PC-3 (cell line): ENCODE measurements around the gene CD48. TPM values are rescaled to one million over a fixed set of nuclear protein-coding genes. Genes with fewer than 3 reads are reported as not detected.

Experiments used
- ATAC-seq: fragments of 200-7000 bp; cut with Tn5 transposase; 2 replicates; pipeline ENCODE4 v1.9.1; 2020; ENCODE audit warnings: mild to moderate bottlenecking, moderate library complexity
- BruUV-seq: library from RNA; stranded (reverse); fragments of 400-500 nt; replicated peaks from 2 replicates; lab custom pipeline; 2021; lab: Mats Ljungman, UMichigan
- CTCF ChIA-PET: fragments of 300-600 bp; sonication (Branson Sonifier 250); formaldehyde crosslinking; loops from one replicate; lab custom pipeline; 2022; ENCODE audit warnings: antibody characterized with exemption; lab: Charles Lee
- POLR2A ChIA-PET: fragments of 300-600 bp; sonication (Branson Sonifier 250); formaldehyde crosslinking; loops from one replicate; lab custom pipeline; 2022; ENCODE audit warnings: antibody characterized with exemption; ENCODE audit not compliant: unreplicated experiment; lab: Charles Lee
- DNase-seq: peaks from one replicate; pipeline ENCODE4 v3.0.0-alpha.2; 2015
- H2AFZ ChIP-seq: fragments of 300-600 bp; sonication (generic); 2 replicates; pipeline ENCODE4 v1.6.0; 2016; ENCODE audit warnings: antibody characterized with exemption, low read length
- H3F3A ChIP-seq: fragments of 300-600 bp; sonication (generic); one replicate; pipeline ENCODE4 v1.6.0; 2017; ENCODE audit warnings: antibody characterized with exemption, low read length, control low read depth, mild to moderate bottlenecking; ENCODE audit not compliant: unreplicated experiment
- H3K27ac ChIP-seq: fragments of 300-600 bp; sonication (generic); 2 replicates; pipeline ENCODE4 v1.5.1; 2016; ENCODE audit warnings: mild to moderate bottlenecking, low read length
- H3K27me3 ChIP-seq: fragments of 300-600 bp; sonication (generic); 2 replicates; pipeline ENCODE4 v1.6.1; 2016; ENCODE audit warnings: low read length, mixed read lengths
- H3K36me3 ChIP-seq: fragments of 300-600 bp; sonication (generic); 2 replicates; pipeline ENCODE4 v1.6.1; 2016; ENCODE audit warnings: low read depth, mixed run types, low read length, mixed read lengths
- H3K4me1 ChIP-seq: fragments of 300-600 bp; sonication (generic); 2 replicates; pipeline ENCODE4 v1.5.1; 2016; ENCODE audit warnings: low read length; ENCODE audit not compliant: insufficient read depth
- H3K4me2 ChIP-seq: fragments of 300-600 bp; sonication (generic); 2 replicates; pipeline ENCODE4 v1.6.0; 2016; ENCODE audit warnings: low read length
- H3K4me3 ChIP-seq: fragments of 300-600 bp; sonication (generic); 2 replicates; pipeline ENCODE4 v1.5.1; 2016; ENCODE audit warnings: mild to moderate bottlenecking, low read length, mixed read lengths
- H3K79me2 ChIP-seq: fragments of 300-600 bp; sonication (generic); 2 replicates; pipeline ENCODE4 v1.6.1; 2017; ENCODE audit warnings: low read length, mixed read lengths
- H3K9ac ChIP-seq: fragments of 300-600 bp; sonication (generic); 2 replicates; pipeline ENCODE4 v1.6.0; 2016; ENCODE audit warnings: mild to moderate bottlenecking, low read length
- H3K9me2 ChIP-seq: fragments of 300-600 bp; sonication (generic); replicated peaks from 2 replicates; pipeline ENCODE4 v1.6.1; 2016; ENCODE audit warnings: mixed run types, low read length, mixed read lengths
- H3K9me3 ChIP-seq: fragments of 300-600 bp; sonication (generic); 2 replicates; pipeline ENCODE4 v1.6.1; 2016; ENCODE audit warnings: low read length, mixed read lengths
- H4K20me1 ChIP-seq: fragments of 300-600 bp; sonication (generic); 2 replicates; pipeline ENCODE4 v1.6.1; 2016; ENCODE audit warnings: low read length, mixed read lengths
- EZH2 ChIP-seq: fragments of 300-600 bp; sonication (generic); IDR thresholded peaks from one replicate; pipeline ENCODE4 v1.6.1; 2017; ENCODE audit warnings: antibody characterized with exemption, mild to moderate bottlenecking, low read length; ENCODE audit not compliant: unreplicated experiment
- EZH2phosphoT487 ChIP-seq: fragments of 300-600 bp; sonication (generic); IDR thresholded peaks from 2 replicates; pipeline ENCODE4 v1.6.1; 2018; ENCODE audit warnings: mild to moderate bottlenecking, antibody characterized with exemption, low read length, borderline replicate concordance
- intact Hi-C: fragments of 100-400 bp; cut with micrococcal nuclease; formaldehyde crosslinking; loops from 2 replicates; pipeline ENCODE4 v1.9.0; 2023
- total RNA-seq: library from RNA; depleted of rRNA; stranded (reverse); fragments of >200 nt; gene quantifications from 2 replicates; pipeline ENCODE4 v1.2.3, GENCODE V29; 2014
- TF ChIP-seq, protein P1 (sequence below): fragments of 300-600 bp; sonication (generic); conservative IDR thresholded peaks from 2 replicates; pipeline ENCODE4 v1.5.1; 2017; ENCODE audit warnings: antibody characterized with exemption, low read depth, mild to moderate bottlenecking, low read length

CD48 gene
- total RNA-seq, 1 experiment from 2014 or later: not detected

DNA sequence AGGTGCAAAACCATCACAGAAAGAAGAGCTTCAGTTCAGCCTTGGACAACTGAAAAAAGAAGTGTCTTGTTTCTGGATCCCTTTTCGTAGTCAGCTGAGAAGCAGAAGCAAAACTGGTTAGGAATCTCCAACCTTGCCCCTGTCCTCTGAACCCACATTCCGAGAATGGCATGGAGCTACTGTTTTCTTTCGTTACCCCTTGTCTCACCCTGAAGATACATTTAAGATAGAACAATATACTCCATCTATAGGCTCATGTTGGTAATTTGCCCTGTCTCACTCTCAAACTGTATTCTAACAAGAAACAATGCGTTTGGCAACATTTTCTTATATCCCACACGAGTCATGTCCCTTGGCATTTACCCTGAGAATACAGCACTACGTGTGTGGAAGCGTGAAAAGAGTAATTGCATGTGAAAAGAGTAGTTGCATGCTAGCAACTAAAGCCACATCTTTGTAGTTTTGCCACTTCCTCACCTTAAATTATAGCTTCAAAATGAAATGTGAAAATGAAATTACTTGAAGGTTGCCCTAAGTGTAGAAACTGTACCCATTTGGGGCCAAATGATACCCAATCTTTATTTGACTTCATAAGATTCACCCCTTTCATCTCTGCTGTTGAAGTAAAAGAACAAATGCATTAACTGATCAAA, 32.7 kb upstream of the CD48 start:
- H3K9me2 ChIP-seq: no peaks in the 10 kb centered on the region
- no peak overlapping the region for H3K4me3 ChIP-seq
- H3K9me3 ChIP-seq: no peaks in the 10 kb centered on the region
- H3K36me3 ChIP-seq: no peaks in the 10 kb centered on the region
- intact Hi-C loops: no loop called here
- H3K79me2 ChIP-seq: no peaks in the 10 kb centered on the region
- no peak overlapping the region for H3K9ac ChIP-seq
- peaks cover 25% of the 10 kb centered on the region for H3K4me1 ChIP-seq
- no peaks in the 10 kb centered on the region for H3K27me3 ChIP-seq
- no peak overlapping the region for H2AFZ ChIP-seq
- DNase-seq (no peak), ATAC-seq (no peak)
- H3K27ac ChIP-seq: no peak overlapping the region
- no peak overlapping the region for H3K4me2 ChIP-seq
- H3F3A ChIP-seq: no peaks in the 10 kb centered on the region
- H4K20me1 ChIP-seq: no peaks in the 10 kb centered on the region
- ChIA-PET CTCF (no interaction called here), POLR2A (no interaction called here)
- TF ChIP-seq EZH2 (no peak), EZH2phosphoT487 (no peak)
- TF ChIP-seq, protein P1, sequence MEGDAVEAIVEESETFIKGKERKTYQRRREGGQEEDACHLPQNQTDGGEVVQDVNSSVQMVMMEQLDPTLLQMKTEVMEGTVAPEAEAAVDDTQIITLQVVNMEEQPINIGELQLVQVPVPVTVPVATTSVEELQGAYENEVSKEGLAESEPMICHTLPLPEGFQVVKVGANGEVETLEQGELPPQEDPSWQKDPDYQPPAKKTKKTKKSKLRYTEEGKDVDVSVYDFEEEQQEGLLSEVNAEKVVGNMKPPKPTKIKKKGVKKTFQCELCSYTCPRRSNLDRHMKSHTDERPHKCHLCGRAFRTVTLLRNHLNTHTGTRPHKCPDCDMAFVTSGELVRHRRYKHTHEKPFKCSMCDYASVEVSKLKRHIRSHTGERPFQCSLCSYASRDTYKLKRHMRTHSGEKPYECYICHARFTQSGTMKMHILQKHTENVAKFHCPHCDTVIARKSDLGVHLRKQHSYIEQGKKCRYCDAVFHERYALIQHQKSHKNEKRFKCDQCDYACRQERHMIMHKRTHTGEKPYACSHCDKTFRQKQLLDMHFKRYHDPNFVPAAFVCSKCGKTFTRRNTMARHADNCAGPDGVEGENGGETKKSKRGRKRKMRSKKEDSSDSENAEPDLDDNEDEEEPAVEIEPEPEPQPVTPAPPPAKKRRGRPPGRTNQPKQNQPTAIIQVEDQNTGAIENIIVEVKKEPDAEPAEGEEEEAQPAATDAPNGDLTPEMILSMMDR: no peak
- no TSS peak for BruUV-seq

DNA sequence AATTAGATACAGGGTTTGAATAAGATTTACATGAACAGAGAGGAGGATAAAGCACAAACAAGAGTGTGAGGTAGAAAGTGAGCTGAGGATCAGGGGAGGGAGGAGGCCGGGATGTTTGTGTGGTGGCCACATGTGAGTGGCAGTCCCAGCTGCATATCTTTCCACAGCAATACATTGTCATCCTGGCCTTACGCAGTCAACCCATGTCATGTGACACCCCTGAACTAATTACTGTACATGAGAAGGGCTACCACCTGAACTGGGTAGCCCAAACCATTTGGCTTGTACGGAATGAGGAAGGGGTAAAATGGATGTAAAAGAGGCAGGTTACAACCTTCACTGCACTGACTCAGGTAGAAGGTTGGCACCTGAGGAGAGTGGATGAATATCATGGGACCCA, 31.6 kb upstream of the CD48 start:
- H3K4me2 ChIP-seq: no peak overlapping the region
- no peaks in the 10 kb centered on the region for H3K79me2 ChIP-seq
- no peaks in the 10 kb centered on the region for H3K9me2 ChIP-seq
- H3K9ac ChIP-seq: no peak overlapping the region
- no peaks in the 10 kb centered on the region for H3F3A ChIP-seq
- DNase-seq (no peak), ATAC-seq (no peak)
- no peaks in the 10 kb centered on the region for H4K20me1 ChIP-seq
- POLR2A ChIA-PET: no interaction called here
- H2AFZ ChIP-seq: no peak overlapping the region
- CTCF ChIA-PET: no interaction called here
- H3K4me3 ChIP-seq: no peak overlapping the region
- TF ChIP-seq EZH2: no peak
- TF ChIP-seq EZH2phosphoT487: no peak
- TF ChIP-seq, protein P1: no peak
- H3K27ac ChIP-seq: no peak overlapping the region
- peaks cover 24% of the 10 kb centered on the region for H3K4me1 ChIP-seq
- no TSS peak for BruUV-seq
- intact Hi-C loops: no loop called here
- H3K9me3 ChIP-seq: no peaks in the 10 kb centered on the region
- no peaks in the 10 kb centered on the region for H3K36me3 ChIP-seq
- H3K27me3 ChIP-seq: no peaks in the 10 kb centered on the region

DNA sequence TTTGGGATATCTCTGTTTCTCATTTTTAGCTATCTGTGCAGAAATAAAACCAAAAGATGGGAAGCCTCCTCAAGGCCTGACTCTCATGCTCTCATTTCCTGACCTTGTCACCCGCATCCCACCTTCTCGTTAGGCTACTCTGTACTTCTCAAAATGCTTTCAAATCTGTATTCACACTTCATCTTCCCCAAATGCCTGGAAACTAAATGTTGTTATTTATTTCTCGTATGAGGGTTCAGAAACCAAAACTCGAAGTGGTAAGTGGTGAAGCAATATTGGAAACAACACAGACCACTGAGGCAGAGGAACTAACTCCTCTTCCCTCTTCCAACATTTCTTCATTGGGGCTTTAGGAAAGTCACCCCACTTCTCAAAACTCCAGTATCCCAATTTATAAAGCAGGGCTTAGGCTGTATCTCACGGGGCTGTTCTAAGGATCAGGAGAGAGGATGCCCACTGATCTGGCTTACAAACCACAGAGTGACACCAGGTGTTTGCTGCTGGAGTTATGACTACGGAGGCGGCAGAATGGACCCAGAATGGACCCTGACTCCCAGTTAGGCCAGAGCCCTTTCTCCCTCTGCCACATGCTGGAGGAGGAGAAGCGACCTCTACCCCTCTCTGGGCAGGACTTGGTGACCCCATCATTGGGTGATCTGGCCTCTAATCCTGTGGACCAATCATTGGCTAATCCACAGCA, 31.0 kb upstream of the CD48 start:
- no TSS peak for BruUV-seq
- CTCF ChIA-PET: no interaction called here

More for the DNA sequence above, 31.0 kb upstream of the CD48 start:
- Histone ChIP-seq H3K4me1 (peaks cover 17% of the 10 kb centered on the region), H3K4me3 (no peak overlapping the region), H3K9me3 (no peaks in the 10 kb centered on the region), H2AFZ (no peak overlapping the region), H3K79me2 (no peaks in the 10 kb centered on the region), H4K20me1 (no peaks in the 10 kb centered on the region), H3K9me2 (no peaks in the 10 kb centered on the region), H3K27ac (no peak overlapping the region), H3K4me2 (no peak overlapping the region), H3F3A (no peaks in the 10 kb centered on the region), H3K9ac (no peak overlapping the region), H3K27me3 (no peaks in the 10 kb centered on the region), H3K36me3 (no peaks in the 10 kb centered on the region)
- DNase-seq (no peak), ATAC-seq (no peak)
- intact Hi-C loops: no loop called here
- POLR2A ChIA-PET: no interaction called here
- TF ChIP-seq EZH2phosphoT487: no peak
- no peak for TF ChIP-seq EZH2
- TF ChIP-seq, protein P1: no peak
